Peyer's patch (tissue), 4 donors: Measurements from ENCODE around the gene KRTAP21-2.

Experiments
- POLR2A ChIP-seq, 2 donors: fragments of 450-650 bp; IDR thresholded peaks; one replicate each; pipeline ENCODE4 v1.5.1; 2017; ENCODE audit warnings: antibody characterized with exemption in 2 of 2, mild to moderate bottlenecking in 2 of 2, moderate library complexity in 2 of 2
- TF ChIP-seq, protein P1 (sequence below), 6 experiments: fragments of 450-650 bp in 4 of 6; fragments of 200-600 bp in 2 of 6; sonication (generic) in 1 of 6; IDR thresholded peaks; one replicate each; pipeline ENCODE4 v1.5.1; 2017 to 2019; ENCODE audit warnings: antibody characterized with exemption in 6 of 6, mild to moderate bottlenecking in 3 of 6, moderate library complexity in 1 of 6

DNA sequence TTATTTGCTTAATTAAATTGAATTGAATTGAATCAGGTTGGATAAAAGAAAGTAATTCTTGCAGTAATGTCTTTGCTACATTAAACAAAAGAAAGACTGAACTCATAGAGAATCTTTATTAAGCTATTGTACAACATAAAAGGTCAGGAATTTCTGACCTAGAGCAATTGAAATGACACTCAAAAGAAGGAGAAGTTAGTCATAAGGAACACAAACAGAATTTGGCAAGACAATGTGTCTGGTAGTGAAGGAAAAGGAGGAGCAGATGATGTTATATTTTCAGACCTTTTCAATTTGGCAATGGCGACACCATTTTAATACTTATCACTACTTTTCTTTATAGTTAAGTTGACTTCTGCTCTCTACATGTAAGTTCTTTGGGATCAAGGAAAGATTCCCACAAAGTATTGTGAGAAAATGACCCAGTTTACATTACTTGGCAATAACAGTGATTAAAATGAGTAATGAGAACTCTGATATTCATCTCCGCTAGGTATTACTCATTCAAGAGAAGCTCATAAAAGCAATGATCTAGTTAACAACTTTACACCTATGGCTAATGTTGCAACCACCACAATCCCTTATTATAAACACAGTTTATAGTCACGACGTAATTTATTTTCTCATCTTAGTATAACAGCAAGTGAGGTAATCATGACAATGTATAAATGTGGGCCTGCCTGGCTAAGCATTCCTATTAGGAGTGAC is 22.8 kb upstream of the KRTAP21-2 start:
- TF ChIP-seq POLR2A (IDR thresholded peaks at IDR 0.05): no peak
- TF ChIP-seq, protein P1, sequence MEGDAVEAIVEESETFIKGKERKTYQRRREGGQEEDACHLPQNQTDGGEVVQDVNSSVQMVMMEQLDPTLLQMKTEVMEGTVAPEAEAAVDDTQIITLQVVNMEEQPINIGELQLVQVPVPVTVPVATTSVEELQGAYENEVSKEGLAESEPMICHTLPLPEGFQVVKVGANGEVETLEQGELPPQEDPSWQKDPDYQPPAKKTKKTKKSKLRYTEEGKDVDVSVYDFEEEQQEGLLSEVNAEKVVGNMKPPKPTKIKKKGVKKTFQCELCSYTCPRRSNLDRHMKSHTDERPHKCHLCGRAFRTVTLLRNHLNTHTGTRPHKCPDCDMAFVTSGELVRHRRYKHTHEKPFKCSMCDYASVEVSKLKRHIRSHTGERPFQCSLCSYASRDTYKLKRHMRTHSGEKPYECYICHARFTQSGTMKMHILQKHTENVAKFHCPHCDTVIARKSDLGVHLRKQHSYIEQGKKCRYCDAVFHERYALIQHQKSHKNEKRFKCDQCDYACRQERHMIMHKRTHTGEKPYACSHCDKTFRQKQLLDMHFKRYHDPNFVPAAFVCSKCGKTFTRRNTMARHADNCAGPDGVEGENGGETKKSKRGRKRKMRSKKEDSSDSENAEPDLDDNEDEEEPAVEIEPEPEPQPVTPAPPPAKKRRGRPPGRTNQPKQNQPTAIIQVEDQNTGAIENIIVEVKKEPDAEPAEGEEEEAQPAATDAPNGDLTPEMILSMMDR (IDR thresholded peaks at IDR 0.05): no peak
